Tibial artery (tissue), 4 donors: Measurements from ENCODE around the gene SDHB.

Experiments used
- DNase-seq, 2 donors: peaks; one replicate each; pipeline ENCODE4 v3.0.0-alpha.2; 2019
- H3K27ac ChIP-seq, 2 donors: fragments of 200-600 bp; sonication (generic) in 1 of 2; 1 replicate in 1 of 2; 2 replicates in 1 of 2; pipeline ENCODE4 v1.5.1; 2018 to 2019; ENCODE audit warnings: mild to moderate bottlenecking in 1 of 2
- H3K27me3 ChIP-seq, 2 donors: fragments of 200-600 bp; sonication (generic) in 1 of 2; one replicate each; pipeline versions ENCODE4 v1.5.1 to v1.6.0; 2016 to 2019
- H3K36me3 ChIP-seq, 3 donors: fragments of 200-600 bp; sonication (generic) in 2 of 3; one replicate each; pipeline ENCODE4 v1.5.1; 2016 to 2019; ENCODE audit warnings: mild to moderate bottlenecking in 2 of 3
- H3K4me1 ChIP-seq, 4 donors: fragments of 200-600 bp; sonication (generic) in 2 of 4; 1 replicate in 3 of 4; 2 replicates in 1 of 4; pipeline ENCODE4 v1.5.1; 2016 to 2019
- H3K4me3 ChIP-seq, 2 donors: fragments of 200-600 bp; sonication (generic) in 1 of 2; 1 replicate in 1 of 2; 2 replicates in 1 of 2; pipeline ENCODE4 v1.5.1; 2018 to 2019; ENCODE audit warnings: mild to moderate bottlenecking in 2 of 2
- H3K9me3 ChIP-seq, 3 donors: fragments of 200-600 bp; sonication (generic) in 1 of 3; one replicate each; pipeline ENCODE4 v1.5.1; 2016 to 2019
- intact Hi-C: fragments of 100-400 bp; cut with DNase I; formaldehyde crosslinking; loops from one replicate; pipeline ENCODE4 v1.15.0; 2023; ENCODE audit warnings: low total_unique reads
- TF ChIP-seq, protein P1 (sequence below), 2 experiments: fragments of 200-600 bp in 1 of 2; fragments of 450-650 bp in 1 of 2; IDR thresholded peaks; one replicate each; pipeline ENCODE4 v1.5.1; 2017 to 2019; ENCODE audit warnings: antibody characterized with exemption in 2 of 2, mild to moderate bottlenecking in 1 of 2, moderate library complexity in 1 of 2

SDHB gene

DNA sequence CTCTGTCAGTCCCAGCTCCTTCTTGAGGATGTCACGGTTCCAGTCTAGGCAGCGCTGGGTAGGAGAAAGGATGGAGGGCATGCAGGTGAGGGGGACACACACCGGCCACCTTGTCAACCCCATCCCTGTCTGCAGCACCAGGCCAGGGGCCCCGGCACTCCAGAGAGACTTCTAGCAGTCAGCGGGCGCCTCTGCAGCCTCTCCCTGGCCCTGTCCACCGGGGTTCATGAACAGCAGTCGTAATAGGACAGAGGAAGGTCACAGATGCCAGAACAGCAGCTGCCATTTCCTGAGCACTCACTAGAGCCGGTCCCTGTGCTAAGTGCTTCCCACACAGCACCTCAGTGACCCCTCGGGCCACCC is 16.3 kb upstream of the SDHB start:
- DNase-seq, result no peak

DNA sequence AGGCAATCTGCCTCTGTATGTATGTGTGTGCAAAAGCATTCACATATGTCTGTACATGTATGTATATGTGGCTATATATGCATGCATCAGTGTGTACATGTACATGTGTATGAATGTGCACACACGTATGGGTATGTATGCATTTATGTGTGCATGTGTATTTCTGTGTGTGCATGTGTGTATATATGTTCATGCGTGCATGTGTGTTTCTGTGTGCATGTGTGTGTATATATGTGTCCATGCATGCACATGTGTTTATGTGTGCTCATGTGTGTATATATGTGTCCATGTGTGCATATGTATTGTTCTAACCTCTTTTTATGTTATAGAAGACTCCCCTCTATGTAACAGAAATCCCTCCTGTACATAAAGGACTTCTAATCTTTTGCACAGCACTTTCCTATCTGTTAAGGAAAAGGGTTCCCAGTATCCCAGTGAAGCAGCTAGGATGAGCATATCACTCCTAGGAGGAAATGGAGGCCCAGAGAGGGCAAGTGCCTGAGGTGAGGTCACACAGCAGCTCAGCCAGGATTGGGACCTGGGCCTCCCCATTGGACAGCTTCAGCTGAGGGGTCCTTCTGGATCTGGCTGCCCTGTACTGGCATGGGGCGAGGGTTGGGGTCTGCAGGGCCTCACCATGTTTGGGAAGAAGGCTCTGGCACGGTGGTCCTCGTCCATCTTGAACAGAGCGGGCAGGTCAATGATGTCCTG is 15.8 kb upstream of the SDHB start:
- intact Hi-C loops, result no loop called here
- TF ChIP-seq, protein P1, sequence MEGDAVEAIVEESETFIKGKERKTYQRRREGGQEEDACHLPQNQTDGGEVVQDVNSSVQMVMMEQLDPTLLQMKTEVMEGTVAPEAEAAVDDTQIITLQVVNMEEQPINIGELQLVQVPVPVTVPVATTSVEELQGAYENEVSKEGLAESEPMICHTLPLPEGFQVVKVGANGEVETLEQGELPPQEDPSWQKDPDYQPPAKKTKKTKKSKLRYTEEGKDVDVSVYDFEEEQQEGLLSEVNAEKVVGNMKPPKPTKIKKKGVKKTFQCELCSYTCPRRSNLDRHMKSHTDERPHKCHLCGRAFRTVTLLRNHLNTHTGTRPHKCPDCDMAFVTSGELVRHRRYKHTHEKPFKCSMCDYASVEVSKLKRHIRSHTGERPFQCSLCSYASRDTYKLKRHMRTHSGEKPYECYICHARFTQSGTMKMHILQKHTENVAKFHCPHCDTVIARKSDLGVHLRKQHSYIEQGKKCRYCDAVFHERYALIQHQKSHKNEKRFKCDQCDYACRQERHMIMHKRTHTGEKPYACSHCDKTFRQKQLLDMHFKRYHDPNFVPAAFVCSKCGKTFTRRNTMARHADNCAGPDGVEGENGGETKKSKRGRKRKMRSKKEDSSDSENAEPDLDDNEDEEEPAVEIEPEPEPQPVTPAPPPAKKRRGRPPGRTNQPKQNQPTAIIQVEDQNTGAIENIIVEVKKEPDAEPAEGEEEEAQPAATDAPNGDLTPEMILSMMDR (IDR thresholded peaks at IDR 0.05), result no peak
- no peaks in the 10 kb centered on the region for H3K4me1 ChIP-seq

More for the DNA sequence above, 16.3 kb upstream of the SDHB start:
- Histone ChIP-seq H3K4me3 (no peak overlapping the region), H3K9me3 (peaks cover 0 to 5% (median 0%) of the 10 kb centered on the region in 3 donors), H3K27me3 (no peaks in the 10 kb centered on the region), H3K27ac (no peak overlapping the region), H3K4me1 (no peaks in the 10 kb centered on the region), H3K36me3 (peaks cover 0 to 8% (median 0%) of the 10 kb centered on the region in 3 donors)
- TF ChIP-seq, protein P1 (IDR thresholded peaks at IDR 0.05), result no peak
- intact Hi-C loops, result no loop called here

GRCh38 chr1:17068789-17069188 is 15.0 kb upstream of the SDHB start:
- Histone ChIP-seq H3K9me3 (peaks cover 0 to 6% (median 0%) of the 10 kb centered on the region in 3 donors), H3K36me3 (peaks cover 0 to 8% (median 0%) of the 10 kb centered on the region in 3 donors), H3K4me1 (no peaks in the 10 kb centered on the region), H3K4me3 (no peak overlapping the region), H3K27me3 (no peaks in the 10 kb centered on the region), H3K27ac (no peak overlapping the region)
- TF ChIP-seq, protein P1 (IDR thresholded peaks at IDR 0.05), result no peak
- no peak for DNase-seq
- intact Hi-C loops, result no loop called here

More for the DNA sequence above, 15.8 kb upstream of the SDHB start:
- no peaks in the 10 kb centered on the region for H3K27me3 ChIP-seq
- H3K4me3 ChIP-seq, result no peak overlapping the region
- H3K36me3 ChIP-seq, result peaks cover 0 to 8% (median 0%) of the 10 kb centered on the region in 3 donors
- no peak for DNase-seq
- H3K27ac ChIP-seq, result no peak overlapping the region
- H3K9me3 ChIP-seq, result peaks cover 0 to 6% (median 0%) of the 10 kb centered on the region in 3 donors

- Histone ChIP-seq H3K4me3 (no peak overlapping the region), H3K36me3 (peaks cover 0 to 8% (median 0%) of the 10 kb centered on the region in 3 donors), H3K27me3 (no peaks in the 10 kb centered on the region), H3K9me3 (peaks cover 0 to 6% (median 0%) of the 10 kb centered on the region in 3 donors), H3K27ac (no peak overlapping the region), H3K4me1 (no peaks in the 10 kb centered on the region)
- DNase-seq, result no peak
- intact Hi-C loops, result no loop called here
- TF ChIP-seq, protein P1 (IDR thresholded peaks at IDR 0.05), result no peak
Measured at GRCh38 chr1:17067465-17068240, 13.8 kb upstream of the SDHB start.

DNA sequence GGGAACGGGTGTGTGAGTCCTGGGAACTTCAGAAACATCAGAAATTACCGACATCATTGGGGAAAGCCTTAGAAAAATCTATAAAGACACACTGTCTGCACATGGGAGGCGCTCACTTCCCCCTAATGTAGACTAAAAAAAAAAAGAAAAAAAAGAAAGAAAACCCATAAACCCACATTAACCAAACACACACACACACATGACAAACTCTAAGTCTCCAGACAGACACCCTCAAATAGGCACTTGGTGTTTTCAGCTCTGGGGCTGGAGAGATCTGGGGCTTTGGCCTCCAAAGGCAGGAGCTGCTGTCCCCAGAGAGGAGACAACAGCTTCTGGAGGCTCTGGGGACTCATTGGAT is 13.2 kb upstream of the SDHB start:
- TF ChIP-seq, protein P1 (IDR thresholded peaks at IDR 0.05), result no peak
- H3K27ac ChIP-seq, result no peak overlapping the region
- no peak overlapping the region for H3K4me3 ChIP-seq
- H3K4me1 ChIP-seq, result no peaks in the 10 kb centered on the region
- H3K9me3 ChIP-seq, result peaks cover 0 to 6% (median 0%) of the 10 kb centered on the region in 3 donors
- H3K27me3 ChIP-seq, result no peaks in the 10 kb centered on the region
- intact Hi-C loops, result no loop called here
- H3K36me3 ChIP-seq, result peaks cover 0 to 8% (median 0%) of the 10 kb centered on the region in 3 donors
- no peak for DNase-seq
